AML-193 (cell line): ENCODE measurements around the gene DNLZ.

Experiments
- DNase-seq, 2 experiments: peaks; one replicate each; lab custom pipeline; 2025; lab: John Stamatoyannopoulos, UW

Gene DNLZ

DNA sequence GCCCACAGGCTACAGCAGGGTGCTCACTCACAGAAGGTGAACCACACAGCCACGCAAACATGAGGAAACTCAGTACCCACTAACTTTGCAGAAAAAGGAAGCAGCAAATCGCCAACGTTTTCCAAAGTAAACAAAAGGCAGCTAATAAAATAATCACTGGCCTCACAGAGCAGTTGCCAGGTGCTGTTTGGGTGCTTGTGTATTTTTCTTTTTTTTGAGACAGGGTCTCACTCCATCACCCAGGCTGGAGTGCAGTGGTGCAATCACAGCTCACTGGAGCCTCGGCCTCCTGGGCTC lies 32.6 kb upstream of the DNLZ start:
- DNase-seq, result no peak

DNA sequence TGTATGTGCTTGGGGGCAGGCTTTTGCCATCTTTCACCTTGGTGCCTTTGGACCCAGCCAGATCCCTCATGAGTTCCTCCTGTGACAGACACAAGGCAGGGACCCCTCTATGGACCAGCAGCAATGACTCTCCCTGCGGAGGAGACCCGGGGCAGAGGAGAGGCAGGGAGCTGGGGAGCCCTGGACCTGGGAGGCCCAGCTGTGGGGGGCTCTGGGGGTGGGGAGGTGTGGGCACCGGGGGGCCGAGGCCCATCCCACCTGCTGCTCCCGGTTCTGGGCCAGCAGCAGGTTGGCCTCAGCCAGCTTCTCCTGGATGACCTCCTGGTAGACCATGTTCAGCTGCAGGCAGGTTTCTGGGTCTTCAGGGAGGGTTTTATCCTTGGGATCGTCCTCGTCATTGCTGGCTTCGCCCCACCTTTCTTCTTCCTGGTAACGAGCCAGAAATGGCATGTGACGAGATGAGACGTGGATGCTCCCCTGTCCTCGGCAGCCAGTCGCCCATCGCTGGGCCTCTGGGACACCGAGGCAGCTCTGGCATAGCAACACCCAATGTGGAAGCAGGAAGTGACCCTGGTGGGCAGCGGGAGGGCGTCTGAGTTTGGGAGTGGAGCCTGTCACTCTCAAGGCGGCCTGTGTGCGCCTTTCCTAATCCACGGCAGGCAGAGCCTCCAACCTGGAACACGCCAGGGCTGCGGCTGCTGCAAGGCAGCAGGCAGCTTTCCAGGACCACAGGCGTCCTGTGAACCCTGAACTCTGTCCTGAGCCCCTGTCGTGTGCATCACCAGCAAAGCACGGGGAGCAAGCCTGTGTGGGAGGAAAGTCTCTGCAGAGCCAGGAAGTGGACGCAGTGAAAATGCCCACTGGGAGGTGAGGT lies 32.0 kb upstream of the DNLZ start:
- DNase-seq, result no peak

DNA sequence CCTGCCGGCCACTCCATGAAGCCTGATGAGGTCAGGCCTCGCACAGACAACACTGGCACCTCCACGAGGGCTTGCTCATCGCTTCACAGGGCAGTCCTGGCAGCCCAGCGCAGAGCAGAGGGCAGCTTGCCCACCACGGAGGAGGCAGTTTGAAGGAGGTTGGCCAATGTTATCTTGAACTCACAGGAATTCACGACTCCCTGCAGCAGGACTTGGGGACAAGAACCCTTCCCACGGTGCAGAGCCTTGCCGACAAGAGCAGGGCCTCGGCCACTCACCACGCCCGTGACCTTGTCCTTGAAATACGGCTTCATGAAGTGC lies 31.4 kb upstream of the DNLZ start:
- DNase-seq, result no peak

DNA sequence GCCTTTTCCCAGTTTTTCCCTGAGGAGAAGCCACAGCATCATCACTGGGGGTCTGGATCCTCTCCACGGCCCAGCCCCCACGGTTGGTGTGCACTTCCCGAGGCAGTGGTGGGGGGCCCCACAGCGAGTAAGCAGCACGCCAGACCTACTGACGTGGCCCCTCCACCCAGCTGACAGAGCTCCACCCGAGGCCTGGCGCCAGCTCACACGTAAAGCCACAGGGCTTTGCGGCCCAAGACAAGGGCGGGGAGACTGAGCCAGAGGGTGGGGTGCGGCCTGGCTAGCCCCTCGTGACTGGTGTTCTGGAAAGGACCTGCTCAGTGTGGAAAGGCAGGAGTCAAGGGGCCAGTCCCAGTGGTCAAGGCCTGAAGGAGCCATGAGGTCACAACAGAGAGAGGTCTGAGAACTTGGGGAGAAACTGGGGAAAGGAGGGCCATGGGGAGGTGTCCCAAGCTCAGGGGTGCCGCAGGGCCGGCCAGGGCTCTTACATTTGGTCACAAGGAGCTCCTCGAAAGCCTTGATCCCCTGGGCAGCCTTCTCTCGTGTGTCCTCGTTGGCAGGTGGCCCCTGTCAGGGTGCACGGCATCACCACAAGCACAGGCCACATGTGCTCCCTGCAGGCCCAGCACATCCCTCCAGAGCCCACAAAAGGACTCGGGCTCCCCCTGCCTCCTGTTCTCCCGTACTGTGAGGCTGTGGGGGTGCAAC lies 30.9 kb upstream of the DNLZ start:
- DNase-seq, result no peak

DNA sequence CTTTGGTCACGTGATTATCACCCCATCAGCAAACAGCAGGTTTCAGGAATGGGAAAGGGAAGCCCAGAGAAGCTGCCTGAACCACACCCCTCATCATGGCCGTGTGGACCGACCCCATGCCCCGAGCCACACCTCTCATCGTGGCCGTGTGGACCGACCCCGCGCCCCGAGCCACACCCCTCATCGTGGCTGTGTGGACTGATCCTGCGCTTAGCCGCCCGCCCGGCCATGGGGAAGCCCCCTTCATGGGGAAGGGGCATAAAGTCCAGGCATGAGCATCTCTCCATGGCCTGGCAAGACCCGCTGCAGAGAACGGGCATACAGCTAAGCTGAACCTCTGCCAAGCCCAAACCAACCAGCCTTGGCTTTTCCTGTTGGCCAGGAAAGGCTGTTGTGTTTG lies 30.0 kb upstream of the DNLZ start:
- no peak for DNase-seq

- no peak for DNase-seq
Observed at GRCh38 chr9:136392538-136393449, 29.2 kb upstream of the DNLZ start.

DNA sequence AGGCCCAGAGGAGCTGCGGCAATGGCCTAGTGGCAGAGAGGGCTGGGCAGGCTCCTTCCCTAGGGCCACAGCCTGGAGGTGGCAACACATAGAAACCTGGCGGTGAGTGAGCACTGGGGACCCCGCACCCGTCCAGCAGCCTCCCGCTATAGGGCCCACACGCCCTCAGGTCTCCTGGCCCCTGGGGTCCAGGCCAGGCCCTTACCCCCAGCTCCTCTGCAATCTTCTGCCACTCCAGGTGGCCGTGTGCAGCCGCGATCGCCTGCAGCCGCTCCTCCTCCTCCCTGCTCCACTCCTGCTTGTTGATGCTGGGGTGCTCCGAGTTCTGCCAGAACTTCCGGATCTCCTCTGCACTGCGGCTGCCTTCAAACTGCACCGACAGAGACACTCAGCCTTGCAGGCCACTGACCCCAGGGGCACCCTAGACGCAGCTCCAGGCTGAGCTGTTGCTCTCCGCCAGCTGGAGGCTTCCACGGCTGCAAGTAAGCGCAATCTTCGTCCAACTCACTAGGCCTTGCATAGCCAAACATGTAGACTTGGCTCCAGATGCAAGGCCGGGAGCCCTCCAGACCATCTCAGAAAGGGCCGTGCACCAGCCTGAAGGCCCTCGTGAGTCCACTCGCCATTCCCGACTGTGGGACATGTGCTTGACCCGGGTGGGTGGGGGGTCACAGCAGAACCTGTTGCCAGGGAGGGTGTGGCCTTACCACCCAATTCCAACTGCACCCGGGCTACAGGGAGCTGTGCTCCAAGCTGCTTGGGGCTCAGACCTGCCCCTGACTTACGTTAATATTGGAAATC lies 28.4 kb upstream of the DNLZ start:
- DNase-seq, result no peak

GRCh38 chr9:136389396-136389795 lies 25.9 kb upstream of the DNLZ start:
- no peak for DNase-seq

- no peak for DNase-seq
Observed at GRCh38 chr9:136387217-136387616, 23.7 kb upstream of the DNLZ start.

DNA sequence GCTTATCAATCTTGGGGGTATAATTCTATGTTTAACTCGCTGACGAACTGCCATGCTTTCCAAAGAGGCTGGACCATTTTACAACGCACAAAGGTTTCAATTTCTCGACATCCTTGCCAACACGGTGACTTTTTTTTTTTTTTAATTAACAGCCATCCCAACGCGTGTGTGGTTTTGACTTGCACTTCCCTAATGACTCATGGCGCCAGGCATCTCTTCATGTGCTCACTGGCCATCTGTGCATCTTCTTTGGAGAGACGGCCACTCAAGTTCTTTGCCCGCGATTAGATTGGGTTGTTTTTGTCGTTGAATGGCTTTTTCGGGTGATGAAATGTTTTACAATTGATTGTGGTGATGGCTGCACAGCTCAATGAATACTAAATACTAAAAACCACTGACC lies 22.5 kb upstream of the DNLZ start:
- no peak for DNase-seq

- no peak for DNase-seq
Observed at GRCh38 chr9:136385015-136385414, 21.5 kb upstream of the DNLZ start.

DNA sequence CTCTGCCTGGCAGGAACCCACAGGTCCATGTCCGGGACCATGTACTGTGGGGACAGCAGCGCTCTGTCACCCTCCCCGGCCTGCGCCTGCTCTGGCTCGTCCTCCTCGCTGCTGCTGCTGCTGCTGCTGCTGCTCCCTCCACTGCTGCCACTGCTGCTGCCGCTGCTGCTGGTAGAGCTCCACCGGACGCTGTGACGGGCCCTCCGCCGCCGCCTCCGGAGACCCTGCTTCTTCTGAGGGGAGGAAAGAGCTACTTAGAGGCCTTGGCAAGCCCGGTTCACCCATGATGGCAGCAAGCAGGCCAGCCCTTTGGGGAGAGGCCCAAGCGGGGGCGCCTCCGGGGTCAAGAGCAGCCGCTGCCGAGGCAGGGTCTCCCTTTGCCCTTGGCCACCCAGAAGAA lies 19.9 kb upstream of the DNLZ start:
- DNase-seq, result no peak

GRCh38 chr9:136381966-136382513 lies 18.5 kb upstream of the DNLZ start:
- no peak for DNase-seq

DNA sequence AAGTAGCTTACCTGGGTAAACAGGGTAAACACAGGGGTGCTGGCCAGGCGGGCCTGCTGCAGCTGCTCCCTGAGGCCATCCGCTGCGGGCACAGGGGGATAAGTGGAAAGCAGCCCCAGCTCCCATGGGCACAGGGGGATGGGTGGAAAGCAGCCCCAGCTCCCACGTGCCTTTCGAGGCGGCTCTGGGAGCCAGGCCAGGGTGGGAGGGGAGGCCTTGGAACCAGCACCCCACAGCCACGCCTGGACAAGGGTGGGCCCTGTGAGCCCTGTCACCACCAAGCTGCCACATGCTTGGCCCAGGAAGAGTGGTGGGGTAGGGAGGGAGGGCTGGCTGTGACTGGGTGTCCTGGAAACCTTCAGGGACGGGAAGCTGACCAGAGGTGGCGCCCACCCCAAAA lies 17.8 kb upstream of the DNLZ start:
- DNase-seq, result no peak

GRCh38 chr9:136380381-136380780 lies 16.8 kb upstream of the DNLZ start:
- DNase-seq, result no peak

DNA sequence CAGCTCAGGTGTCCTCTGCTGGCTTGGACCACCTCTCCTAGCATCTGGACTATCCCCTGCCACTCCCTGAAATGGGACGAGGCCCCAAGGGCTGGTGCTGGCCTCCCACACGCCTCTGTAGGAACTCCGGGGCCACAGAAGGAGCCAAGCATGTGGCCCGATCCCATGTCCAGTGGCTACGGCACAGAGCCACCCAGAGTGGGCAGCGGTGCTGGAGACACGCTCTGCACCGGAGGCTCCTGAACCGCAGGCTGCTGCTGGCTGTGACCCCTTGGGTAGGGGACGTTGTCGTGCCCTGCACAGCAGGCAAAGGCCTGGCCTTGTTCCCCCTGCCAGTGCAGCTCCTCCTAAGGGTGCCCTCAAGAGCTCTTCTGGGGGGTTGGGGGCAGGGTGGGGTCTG lies 16.3 kb upstream of the DNLZ start:
- DNase-seq, result no peak

DNA sequence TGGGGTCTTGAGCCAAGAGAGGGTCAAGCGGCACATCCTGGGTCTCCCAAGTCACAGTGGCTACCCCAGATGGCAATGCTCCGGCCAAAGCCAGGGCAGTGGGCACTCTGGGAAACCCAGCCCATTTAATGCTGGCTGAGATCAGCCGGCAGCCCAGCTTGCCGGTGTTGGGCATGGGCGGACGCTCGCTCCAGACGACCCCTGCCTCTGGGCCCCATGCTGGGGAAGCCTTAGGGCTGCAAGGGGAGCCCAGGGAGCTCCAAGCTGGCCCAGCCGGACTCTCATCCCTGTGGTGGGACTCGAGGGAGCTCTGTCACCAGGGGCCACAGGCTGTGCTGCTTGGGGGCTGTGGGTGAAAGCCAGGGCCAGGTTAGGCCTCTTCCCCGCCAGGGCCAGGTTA lies 15.9 kb upstream of the DNLZ start:
- DNase-seq, result no peak

- DNase-seq, result no peak
Observed at GRCh38 chr9:136379003-136379287, 15.4 kb upstream of the DNLZ start.

DNA sequence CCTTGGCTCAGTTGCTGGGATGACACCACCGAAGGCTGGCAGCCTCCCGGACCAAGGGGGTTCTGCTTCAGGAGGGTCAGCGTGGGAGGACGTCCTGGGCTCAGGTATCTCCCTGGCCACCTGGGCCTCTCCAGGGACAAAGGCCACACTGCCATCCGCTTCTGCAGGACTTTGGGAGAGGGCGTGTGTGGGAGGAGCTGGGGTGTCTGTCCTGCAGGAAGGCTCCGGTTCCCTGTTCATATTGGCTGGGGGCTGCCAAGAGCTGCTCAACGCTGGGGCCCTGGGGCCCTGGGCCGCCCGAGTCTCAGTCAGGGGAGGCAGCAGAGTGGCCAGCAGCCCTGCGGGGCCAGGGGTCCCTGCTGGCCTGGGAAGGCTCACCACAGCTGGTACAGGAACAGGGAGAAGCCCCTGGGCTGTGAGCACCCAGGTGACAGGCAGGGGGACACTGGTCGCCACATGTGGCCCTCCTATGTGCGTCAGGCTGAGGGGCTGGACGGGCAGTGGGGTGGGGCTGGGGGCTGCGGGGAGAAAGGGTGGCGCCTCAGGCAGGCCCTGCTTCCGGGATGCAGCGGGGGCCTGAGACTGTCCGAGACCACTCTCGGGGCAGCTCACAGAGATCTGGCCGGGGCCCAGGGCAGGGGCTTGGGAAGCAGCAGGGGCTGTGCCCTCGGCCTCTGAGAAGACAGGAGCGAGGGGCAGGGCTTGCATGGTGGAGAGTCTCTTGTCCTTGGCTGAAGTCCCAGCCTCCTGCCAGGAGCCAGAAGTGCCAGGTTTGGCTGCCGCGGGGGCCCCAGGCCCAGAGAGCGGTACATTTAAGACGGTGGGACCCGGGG lies 14.8 kb upstream of the DNLZ start:
- DNase-seq, result no peak

- DNase-seq, result no peak
Observed at GRCh38 chr9:136377341-136378169, 14.0 kb upstream of the DNLZ start.
